SH-SY5Y (cell line): ENCODE measurements around the gene MSH5.

Experiments used
- GATA2 ChIP-seq: IDR thresholded peaks from 2 replicates; pipeline ENCODE4 v1.6.1; 2011; ENCODE audit warnings: mild to moderate bottlenecking, low read depth, low read length
- GATA3 ChIP-seq: IDR thresholded peaks from 2 replicates; pipeline ENCODE4 v1.6.1; 2011; ENCODE audit warnings: low read depth, mild to moderate bottlenecking, low read length, moderate library complexity

DNA sequence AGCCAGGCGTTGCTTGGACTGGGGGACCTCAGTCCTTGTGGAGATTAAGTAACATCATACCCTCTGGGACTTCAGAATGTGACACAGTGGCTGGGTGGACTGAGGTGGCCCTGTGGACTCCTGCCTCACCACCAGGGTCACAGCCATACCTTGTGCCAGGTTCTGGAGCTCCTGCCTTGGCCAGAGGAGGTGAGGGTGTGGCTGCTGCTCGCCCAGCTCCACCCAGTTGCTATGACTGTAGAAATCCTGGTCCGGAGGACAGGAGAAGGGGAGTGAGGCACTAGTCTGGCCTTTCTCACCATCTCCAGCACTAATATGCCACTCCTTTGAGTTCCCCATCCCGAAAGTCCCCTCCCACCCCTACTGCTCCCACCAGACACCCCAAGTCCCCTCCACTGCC, 35.4 kb downstream of the MSH5 start:
- TF ChIP-seq GATA2: no peak
- TF ChIP-seq GATA3: no peak
